CD14-positive monocyte (primary cell): ENCODE data around the gene LRRC4B. TPM values are rescaled to one million over a fixed set of nuclear protein-coding genes. Genes with fewer than 3 reads are reported as not detected.

Experiments
- DNase-seq, 3 donors: peaks; one replicate each; pipeline ENCODE4 v3.0.0-alpha.2; 2011 to 2022
- H2AFZ ChIP-seq: 2 replicates; pipeline ENCODE4 v1.6.0; 2012; ENCODE audit warnings: mild to moderate bottlenecking, low read depth, low read length, inconsistent platforms; ENCODE audit not compliant: insufficient read depth, poor library complexity, severe bottlenecking
- H3K27ac ChIP-seq, 2 donors: 1 replicate in 1 of 2; 2 replicates in 1 of 2; pipeline ENCODE4 v1.5.1; 2012 to 2013; ENCODE audit warnings: low read length in 2 of 2, control low read depth in 1 of 2, inconsistent platforms in 1 of 2, low read depth in 1 of 2, mild to moderate bottlenecking in 1 of 2
- H3K27me3 ChIP-seq, 2 donors: one replicate each; pipeline versions ENCODE4 v1.6.0 to v1.6.1; 2011 to 2013; ENCODE audit warnings: low read length in 2 of 2; ENCODE audit not compliant: control insufficient read depth in 2 of 2, insufficient read depth in 2 of 2
- H3K36me3 ChIP-seq, 2 donors: replicated peaks in 1 of 2; 1 replicate in 1 of 2; 2 replicates in 1 of 2; pipeline versions ENCODE4 v1.5.1 to v1.6.1; 2012 to 2013; ENCODE audit warnings: low read length in 2 of 2, control low read depth in 1 of 2, inconsistent platforms in 1 of 2, mild to moderate bottlenecking in 1 of 2; ENCODE audit not compliant: insufficient read depth in 2 of 2, control insufficient read depth in 1 of 2
- H3K4me1 ChIP-seq, 2 donors: 1 replicate in 1 of 2; 2 replicates in 1 of 2; pipeline versions ENCODE4 v1.5.1 to v1.6.1; 2012 to 2013; ENCODE audit warnings: low read length in 2 of 2, control low read depth in 1 of 2, inconsistent platforms in 1 of 2, mild to moderate bottlenecking in 1 of 2, moderate library complexity in 1 of 2; ENCODE audit not compliant: insufficient read depth in 2 of 2, control insufficient read depth in 1 of 2
- H3K4me2 ChIP-seq: replicated peaks from 2 replicates; pipeline ENCODE3; 2012; ENCODE audit warnings: low read length, moderate library complexity, mild to moderate bottlenecking; ENCODE audit not compliant: poor library complexity, severe bottlenecking; ENCODE audit errors: extremely low read depth
- H3K4me3 ChIP-seq, 3 experiments: fragments of 200-600 bp in 1 of 3; sonication (generic) in 1 of 3; replicated peaks in 1 of 3; 1 replicate in 2 of 3; 2 replicates in 1 of 3; pipeline ENCODE4 v1.5.1; 2011 to 2013; ENCODE audit warnings: low read length in 3 of 3, mild to moderate bottlenecking in 3 of 3, control low read depth in 2 of 3, low read depth in 2 of 3, inconsistent platforms in 1 of 3, moderate library complexity in 1 of 3
- H3K79me2 ChIP-seq: 2 replicates; pipeline ENCODE4 v1.6.0; 2012; ENCODE audit warnings: mild to moderate bottlenecking, control low read depth, inconsistent platforms, low read length, moderate library complexity; ENCODE audit not compliant: insufficient read depth
- H3K9ac ChIP-seq: 2 replicates; pipeline ENCODE4 v1.6.0; 2017; ENCODE audit warnings: low read length, mild to moderate bottlenecking; ENCODE audit not compliant: insufficient read depth, poor library complexity, severe bottlenecking
- H3K9me3 ChIP-seq, 2 donors: replicated peaks in 1 of 2; 1 replicate in 1 of 2; 2 replicates in 1 of 2; pipeline versions ENCODE4 v1.5.1 to v1.6.1; 2012 to 2013; ENCODE audit warnings: low read length in 2 of 2, control low read depth in 1 of 2; ENCODE audit not compliant: control insufficient read depth in 1 of 2, insufficient read depth in 1 of 2
- H4K20me1 ChIP-seq: 2 replicates; pipeline ENCODE4 v1.6.0; 2012; ENCODE audit warnings: mild to moderate bottlenecking, low read length, control low read depth, moderate library complexity; ENCODE audit not compliant: insufficient read depth
- H3K27ac Mint-ChIP-seq, 7 donors: one replicate each; pipeline ENCODE4 v1.8.0; 2020; ENCODE audit warnings: mild to moderate bottlenecking in 7 of 7, mixed read lengths in 7 of 7, moderate library complexity in 6 of 7, inconsistent platforms in 2 of 7
- H3K27me3 Mint-ChIP-seq, 3 donors: one replicate each; pipeline ENCODE4 v1.8.0; 2021 to 2022; ENCODE audit warnings: low read depth in 3 of 3, mild to moderate bottlenecking in 3 of 3, mixed read lengths in 3 of 3, moderate library complexity in 3 of 3, inconsistent platforms in 1 of 3
- H3K36me3 Mint-ChIP-seq, 2 donors: one replicate each; pipeline ENCODE4 v1.8.0; 2020; ENCODE audit warnings: mixed read lengths in 2 of 2, inconsistent platforms in 1 of 2, mild to moderate bottlenecking in 1 of 2
- H3K4me1 Mint-ChIP-seq: one replicate; pipeline ENCODE4 v1.8.0; 2020; ENCODE audit warnings: mild to moderate bottlenecking, mixed read lengths
- H3K4me3 Mint-ChIP-seq, 2 donors: one replicate each; pipeline ENCODE4 v1.8.0; 2020; ENCODE audit warnings: mild to moderate bottlenecking in 2 of 2, mixed read lengths in 2 of 2, moderate library complexity in 1 of 2
- H3K9me3 Mint-ChIP-seq, 7 donors: one replicate each; pipeline ENCODE4 v1.8.0; 2020 to 2022; ENCODE audit warnings: mixed read lengths in 7 of 7, mild to moderate bottlenecking in 6 of 7, moderate library complexity in 6 of 7, inconsistent platforms in 2 of 7
- WGBS: methylation state at CpG from one replicate; pipeline ENCODE4 v1.1.5; 2013; ENCODE audit warnings: missing lambda C conversion rate; ENCODE audit not compliant: insufficient coverage; 5-methylcytosine and 5-hydroxymethylcytosine counted together
- intact Hi-C, 2 donors: fragments of 100-400 bp; cut with micrococcal nuclease; formaldehyde crosslinking; loops; one replicate each; pipeline versions ENCODE4 v1.15.0 to v1.15.1; 2023
- polyA plus RNA-seq, 3 donors: library from polyadenylated mRNA; depleted of rRNA in 1 of 3; unstranded in 2 of 3; stranded (reverse) in 1 of 3; fragments of 300-500 nt in 2 of 3; fragments of >200 nt in 1 of 3; fragmentation: Illumina TruSeq in 2 of 3; gene quantifications; 1 replicate in 2 of 3; 2 replicates in 1 of 3; pipeline ENCODE4 v1.2.3, GENCODE V29; 2012 to 2021
- TF ChIP-seq, protein P1 (sequence below): fragments of 200-600 bp; IDR thresholded peaks from one replicate; pipeline ENCODE4 v1.8.0; 2022; ENCODE audit warnings: antibody characterized with exemption, mild to moderate bottlenecking

Gene LRRC4B
- polyA plus RNA-seq, 3 donors: not detected

DNA sequence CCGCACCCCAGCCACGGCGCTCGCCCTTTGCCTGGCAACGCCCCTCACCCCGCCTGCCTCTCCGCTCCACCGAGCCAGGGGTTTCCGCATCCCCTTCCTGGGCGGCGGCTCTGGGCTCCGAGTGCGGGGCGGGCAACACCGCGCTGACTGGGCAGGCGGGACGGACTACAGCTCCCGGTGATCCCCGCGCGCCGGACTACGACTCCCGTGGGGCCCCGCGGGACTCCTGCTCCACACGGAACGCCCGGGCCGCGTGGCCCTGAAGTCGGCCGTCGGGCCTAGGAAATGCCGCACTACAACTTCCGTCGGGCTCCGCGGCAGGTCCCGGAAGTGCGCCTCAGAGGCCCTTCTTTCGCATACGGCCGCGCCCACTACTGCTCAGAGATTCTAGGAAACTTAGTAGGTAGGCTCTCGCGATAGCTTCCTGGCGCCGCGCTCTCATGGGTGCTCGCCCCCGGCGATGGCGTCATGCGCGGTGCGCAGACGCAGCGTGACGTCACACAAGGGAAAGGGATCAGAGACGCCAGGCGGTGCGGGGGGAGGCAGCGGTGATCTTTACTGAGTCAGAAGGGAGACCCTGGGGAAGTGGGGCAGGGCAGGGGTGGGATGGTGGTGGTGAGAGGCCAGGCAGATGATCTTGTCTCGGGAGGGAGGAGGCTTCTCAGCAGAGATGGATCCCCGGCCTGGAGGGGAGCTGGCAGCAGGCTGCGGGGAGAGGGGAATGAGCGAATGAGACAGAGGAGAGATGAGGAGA, 57.0 kb downstream of the LRRC4B start, which contains the start of gene JOSD2:
Gene JOSD2 (minus strand): TSS at position 123 of the 754 bp plus-strand sequence. CDS start 760 bp downstream, outside the sequence.
- Mint-ChIP-seq H3K36me3 (peaks cover 9% of the 10 kb centered on the region in 2 donors), H3K9me3 (peaks cover 0 to 2% (median 0%) of the 10 kb centered on the region in 7 donors), H3K27ac (peak within 1 kb of the TSS; percentile 92 to 97 (median 96)), H3K4me3 (peak within 1 kb of the TSS; percentile 90 to 95), H3K4me1 (peaks cover 15% of the 10 kb centered on the region), H3K27me3 (peaks cover 13 to 30% (median 21%) of the 10 kb centered on the region in 3 donors)
- peaks cover 0 to 6% of the 10 kb centered on the region in 2 donors for H3K27me3 ChIP-seq
- H3K9ac ChIP-seq: peak within 1 kb of the TSS; percentile 86
- H3K9me3 ChIP-seq: no peaks in the 10 kb centered on the region
- H3K4me3 ChIP-seq: peak within 1 kb of the TSS; percentile 77 to 91 (median 83)
- H3K4me1 ChIP-seq: peaks cover 11 to 16% of the 10 kb centered on the region in 2 donors
- peak within 1 kb of the TSS; percentile 82 for H2AFZ ChIP-seq
- TF ChIP-seq, protein P1, sequence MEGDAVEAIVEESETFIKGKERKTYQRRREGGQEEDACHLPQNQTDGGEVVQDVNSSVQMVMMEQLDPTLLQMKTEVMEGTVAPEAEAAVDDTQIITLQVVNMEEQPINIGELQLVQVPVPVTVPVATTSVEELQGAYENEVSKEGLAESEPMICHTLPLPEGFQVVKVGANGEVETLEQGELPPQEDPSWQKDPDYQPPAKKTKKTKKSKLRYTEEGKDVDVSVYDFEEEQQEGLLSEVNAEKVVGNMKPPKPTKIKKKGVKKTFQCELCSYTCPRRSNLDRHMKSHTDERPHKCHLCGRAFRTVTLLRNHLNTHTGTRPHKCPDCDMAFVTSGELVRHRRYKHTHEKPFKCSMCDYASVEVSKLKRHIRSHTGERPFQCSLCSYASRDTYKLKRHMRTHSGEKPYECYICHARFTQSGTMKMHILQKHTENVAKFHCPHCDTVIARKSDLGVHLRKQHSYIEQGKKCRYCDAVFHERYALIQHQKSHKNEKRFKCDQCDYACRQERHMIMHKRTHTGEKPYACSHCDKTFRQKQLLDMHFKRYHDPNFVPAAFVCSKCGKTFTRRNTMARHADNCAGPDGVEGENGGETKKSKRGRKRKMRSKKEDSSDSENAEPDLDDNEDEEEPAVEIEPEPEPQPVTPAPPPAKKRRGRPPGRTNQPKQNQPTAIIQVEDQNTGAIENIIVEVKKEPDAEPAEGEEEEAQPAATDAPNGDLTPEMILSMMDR: no peak
- peak within 1 kb of the TSS; percentile 72 to 91 for H3K27ac ChIP-seq
- no peaks in the 10 kb centered on the region for H3K36me3 ChIP-seq
- H4K20me1 ChIP-seq: no peaks in the 10 kb centered on the region
- H3K4me2 ChIP-seq: peak within 1 kb of the TSS; percentile 88
- H3K79me2 ChIP-seq: peaks cover 4% of the 10 kb centered on the region
- 1% methylated on average over 68 of the region's 69 CpGs for WGBS
- peak; percentile 99 to 100 (median 100) for DNase-seq
- intact Hi-C loops: loop anchor here (1.0 to 5.0 kb wide), 5 partner anchors 34 to 291 kb away; partner anchors contain the start of genes EMC10 (in 2 of the 2), GARIN5A (in 2 of the 2), NR1H2 (in 1 of the 2) and POLD1 (in 1 of the 2)

- Mint-ChIP-seq H3K4me1 (peaks cover 15% of the 10 kb centered on the region), H3K27me3 (peaks cover 7 to 24% (median 15%) of the 10 kb centered on the region in 3 donors), H3K27ac (peak overlapping the region; percentile 92 to 97 (median 96)), H3K36me3 (peaks cover 9 to 10% of the 10 kb centered on the region in 2 donors), H3K9me3 (peaks cover 0 to under 1% (median 0%) of the 10 kb centered on the region in 7 donors), H3K4me3 (peak overlapping the region; percentile 90 to 95)
- peak overlapping the region; percentile 77 to 91 (median 83) for H3K4me3 ChIP-seq
- peaks cover 0 to 6% of the 10 kb centered on the region in 2 donors for H3K27me3 ChIP-seq
- H3K9ac ChIP-seq: peak overlapping the region; percentile 86
- WGBS: 6% methylated on average over 7 of the region's 10 CpGs
- peak overlapping the region; percentile 82 for H2AFZ ChIP-seq
- TF ChIP-seq, protein P1: no peak
- peak overlapping the region; percentile 72 to 91 for H3K27ac ChIP-seq
- peaks cover 11 to 16% of the 10 kb centered on the region in 2 donors for H3K4me1 ChIP-seq
- peak overlapping the region; percentile 88 for H3K4me2 ChIP-seq
- H3K79me2 ChIP-seq: peaks cover 4% of the 10 kb centered on the region
- H3K9me3 ChIP-seq: no peaks in the 10 kb centered on the region
- DNase-seq: no peak
- H4K20me1 ChIP-seq: no peaks in the 10 kb centered on the region
- intact Hi-C loops: loop anchor here (1.0 to 5.0 kb wide), 5 partner anchors 34 to 292 kb away; partner anchors contain the start of genes EMC10 (in 2 of the 2), GARIN5A (in 2 of the 2), NR1H2 (in 1 of the 2) and POLD1 (in 1 of the 2)
- H3K36me3 ChIP-seq: no peaks in the 10 kb centered on the region
These were observed 57.6 kb downstream of the LRRC4B start for GRCh38 chr19:50510700-50511068.
